ENCODE results near the gene HTR1B.

GRCh38 chr6:77482981-77483380 is 19.7 kb upstream of the HTR1B start:
- TF ChIP-seq EZH2 (IDR thresholded peaks at IDR 0.05; ENCODE audit: insufficient read depth, poor library complexity, severe bottlenecking) (no peak), EZH2phosphoT487 (IDR thresholded peaks at IDR 0.05; ENCODE audit: insufficient read depth, low read depth) (no peak)

Measured in GM23248 (cell line).